ENCODE data around the gene CAMK2G.

Gene CAMK2G

DNA sequence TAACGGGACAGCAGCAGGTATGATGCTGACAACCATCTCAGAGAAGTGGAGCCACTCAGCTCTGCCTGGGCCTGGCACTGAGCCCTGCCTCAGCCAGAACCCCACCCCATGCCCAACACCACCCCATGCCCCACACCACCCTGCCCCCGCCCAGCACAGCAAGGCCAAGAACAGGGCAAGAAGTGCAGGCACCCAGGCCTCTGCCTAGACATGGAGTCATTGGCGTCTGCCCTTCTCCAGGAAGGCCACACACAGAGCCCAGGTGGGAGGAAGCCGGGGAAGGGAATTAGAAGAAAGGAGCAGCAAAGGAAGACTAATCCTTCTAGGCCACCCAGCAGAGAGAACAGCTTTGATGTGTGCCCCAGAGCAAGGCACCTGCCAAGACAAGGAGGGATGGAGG, 18.9 kb downstream of the CAMK2G start:
- H3K27ac ChIP-seq: peak overlapping the region in 1 of 2 donors; percentile 66
- TF ChIP-seq, protein P1, sequence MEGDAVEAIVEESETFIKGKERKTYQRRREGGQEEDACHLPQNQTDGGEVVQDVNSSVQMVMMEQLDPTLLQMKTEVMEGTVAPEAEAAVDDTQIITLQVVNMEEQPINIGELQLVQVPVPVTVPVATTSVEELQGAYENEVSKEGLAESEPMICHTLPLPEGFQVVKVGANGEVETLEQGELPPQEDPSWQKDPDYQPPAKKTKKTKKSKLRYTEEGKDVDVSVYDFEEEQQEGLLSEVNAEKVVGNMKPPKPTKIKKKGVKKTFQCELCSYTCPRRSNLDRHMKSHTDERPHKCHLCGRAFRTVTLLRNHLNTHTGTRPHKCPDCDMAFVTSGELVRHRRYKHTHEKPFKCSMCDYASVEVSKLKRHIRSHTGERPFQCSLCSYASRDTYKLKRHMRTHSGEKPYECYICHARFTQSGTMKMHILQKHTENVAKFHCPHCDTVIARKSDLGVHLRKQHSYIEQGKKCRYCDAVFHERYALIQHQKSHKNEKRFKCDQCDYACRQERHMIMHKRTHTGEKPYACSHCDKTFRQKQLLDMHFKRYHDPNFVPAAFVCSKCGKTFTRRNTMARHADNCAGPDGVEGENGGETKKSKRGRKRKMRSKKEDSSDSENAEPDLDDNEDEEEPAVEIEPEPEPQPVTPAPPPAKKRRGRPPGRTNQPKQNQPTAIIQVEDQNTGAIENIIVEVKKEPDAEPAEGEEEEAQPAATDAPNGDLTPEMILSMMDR (IDR thresholded peaks at IDR 0.05): no peak
- no peak for DNase-seq (ENCODE audit: low spot score)
- H3K4me3 ChIP-seq: no peak overlapping the region

DNA sequence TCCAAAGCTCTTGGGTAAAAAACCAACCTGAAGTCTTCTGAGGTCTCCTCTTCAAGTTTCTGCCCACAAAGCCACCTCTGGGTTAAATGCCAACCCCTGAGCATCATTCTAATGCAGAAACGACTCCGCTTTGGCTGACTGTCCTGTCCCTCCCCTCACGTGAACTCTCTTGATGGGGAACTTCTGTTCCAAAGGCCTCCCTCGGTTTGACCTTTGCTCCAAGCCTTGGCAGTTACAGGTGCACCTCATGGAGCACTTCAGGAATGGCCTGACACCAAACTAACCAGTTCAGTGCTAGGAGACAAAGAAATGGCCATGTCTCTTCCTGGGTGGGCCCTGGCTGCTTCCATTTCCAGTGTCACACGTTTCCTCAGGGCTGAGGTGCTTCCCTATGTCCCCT, 20.0 kb downstream of the CAMK2G start:
- Histone ChIP-seq H3K27ac (peak overlapping the region in 1 of 2 donors; percentile 66), H3K4me3 (no peak overlapping the region)
- TF ChIP-seq, protein P1 (IDR thresholded peaks at IDR 0.05): no peak
- no peak for DNase-seq (ENCODE audit: low spot score)

DNA sequence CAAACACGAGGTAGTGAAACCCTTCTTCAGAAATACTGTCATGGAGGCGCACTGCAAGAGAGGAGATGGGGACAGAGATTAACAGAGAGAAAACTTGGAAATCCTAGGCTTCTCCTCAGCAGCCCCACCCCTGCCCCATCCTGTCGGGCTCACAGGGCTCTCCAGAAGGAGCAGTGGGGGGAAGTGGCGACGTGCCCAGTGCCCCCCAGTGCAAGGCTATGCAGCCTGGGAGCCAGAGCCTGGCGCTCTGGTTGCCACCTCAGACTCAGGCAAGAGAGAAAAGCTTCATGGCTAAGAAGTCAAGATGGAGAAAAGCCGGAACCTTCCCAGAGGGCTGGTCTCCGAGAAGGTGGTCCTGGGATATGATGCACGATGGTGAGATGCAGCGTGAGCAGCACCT, 21.2 kb downstream of the CAMK2G start:
- no peak overlapping the region for H3K4me3 ChIP-seq
- DNase-seq (ENCODE audit: low spot score): no peak
- H3K27ac ChIP-seq: peak overlapping the region; percentile 90 to 91
- TF ChIP-seq, protein P1 (IDR thresholded peaks at IDR 0.05): no peak

DNA sequence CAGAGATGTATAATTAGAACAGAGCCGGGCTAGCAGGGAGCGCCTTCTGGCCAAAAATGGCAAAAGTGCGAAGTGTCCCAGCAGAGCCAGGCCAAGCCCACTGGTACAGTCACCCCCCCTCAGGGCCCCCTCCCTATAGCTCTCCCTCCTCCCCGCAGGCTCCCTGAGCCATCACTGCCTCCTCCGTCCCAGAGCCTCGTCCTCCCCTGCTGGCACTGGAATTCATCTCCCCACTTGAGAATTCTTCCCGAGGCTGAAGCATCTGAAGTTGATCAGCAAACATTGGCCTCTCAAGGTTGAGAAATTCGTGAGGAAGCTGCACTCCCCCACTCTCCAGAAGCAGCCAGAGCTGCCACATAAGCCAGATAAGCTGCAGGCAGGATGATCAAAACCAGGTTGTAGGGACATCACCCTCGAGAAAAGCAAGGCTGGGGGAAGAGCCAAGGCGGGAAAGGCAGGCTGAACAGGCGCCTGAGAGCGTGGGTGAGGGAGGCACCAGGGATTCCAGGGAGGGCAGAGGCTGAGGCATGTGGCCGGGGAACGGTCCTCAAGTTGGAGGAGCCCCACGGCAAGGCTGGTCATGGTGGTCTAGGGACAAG, 23.4 kb downstream of the CAMK2G start:
- peak overlapping the region; percentile 29 for H3K4me3 ChIP-seq
- peak; percentile 94 for DNase-seq (ENCODE audit: low spot score)
- peak overlapping the region; percentile 90 to 91 for H3K27ac ChIP-seq
- TF ChIP-seq, protein P1 (IDR thresholded peaks at IDR 0.05): no peak

DNA sequence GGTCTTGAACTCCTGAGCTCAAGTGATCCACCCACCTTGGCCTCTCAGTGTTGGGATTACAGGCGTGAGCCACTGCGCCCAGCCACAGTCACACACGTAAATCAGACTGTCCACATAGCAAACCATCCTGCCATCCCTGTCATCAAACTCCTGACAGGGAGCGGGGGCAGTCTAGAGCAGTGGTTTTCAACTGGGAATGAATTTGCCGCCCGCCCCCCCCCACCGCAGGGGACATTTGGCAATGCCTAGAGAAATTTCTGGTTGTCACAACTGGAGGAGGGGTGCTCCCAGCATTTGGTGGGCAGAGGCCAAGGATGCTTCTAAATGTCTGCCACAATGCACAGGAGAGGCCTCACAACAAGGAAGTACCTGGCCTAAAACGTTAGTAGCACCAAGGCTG, 24.1 kb downstream of the CAMK2G start:
- Histone ChIP-seq H3K4me3 (peak overlapping the region; percentile 31), H3K27ac (peak overlapping the region; percentile 90 to 91)
- no peak for DNase-seq (ENCODE audit: low spot score)
- TF ChIP-seq, protein P1 (IDR thresholded peaks at IDR 0.05): no peak

DNA sequence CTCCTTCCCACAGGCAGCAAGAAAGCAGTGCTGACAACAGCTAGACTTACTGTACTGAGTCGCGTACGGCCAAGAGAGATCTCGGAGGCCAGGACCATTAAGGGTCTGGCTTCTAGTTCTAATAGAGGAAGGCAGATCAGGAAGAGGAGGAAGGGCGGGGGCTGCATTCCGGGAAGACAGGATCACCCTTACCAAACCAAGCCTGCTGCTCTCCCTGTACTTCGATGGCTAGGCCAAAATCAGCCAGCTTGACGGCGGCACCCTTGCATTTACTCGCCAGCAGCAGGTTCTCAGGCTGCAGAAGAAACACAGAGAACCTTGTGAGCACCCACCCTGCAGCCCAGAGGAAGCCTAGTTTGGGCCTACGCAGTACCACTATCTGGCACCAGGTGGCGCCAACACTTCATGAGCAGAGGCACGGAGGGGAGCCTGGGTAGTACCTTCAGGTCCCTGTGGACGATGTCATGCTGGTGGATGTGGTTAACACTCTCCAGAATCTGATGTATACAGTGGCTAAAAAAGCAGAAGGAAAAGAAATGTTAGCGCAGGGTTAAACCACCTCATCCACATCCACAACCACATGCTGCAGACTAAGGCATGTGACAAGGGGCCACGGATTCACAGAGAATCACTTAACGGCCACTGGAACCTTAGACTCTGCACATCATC, 25.4 kb downstream of the CAMK2G start:
- TF ChIP-seq, protein P1 (IDR thresholded peaks at IDR 0.05): peak; percentile 100
- DNase-seq (ENCODE audit: low spot score): no peak
- Histone ChIP-seq H3K27ac (peak overlapping the region; percentile 90 to 91), H3K4me3 (no peak overlapping the region)

DNA sequence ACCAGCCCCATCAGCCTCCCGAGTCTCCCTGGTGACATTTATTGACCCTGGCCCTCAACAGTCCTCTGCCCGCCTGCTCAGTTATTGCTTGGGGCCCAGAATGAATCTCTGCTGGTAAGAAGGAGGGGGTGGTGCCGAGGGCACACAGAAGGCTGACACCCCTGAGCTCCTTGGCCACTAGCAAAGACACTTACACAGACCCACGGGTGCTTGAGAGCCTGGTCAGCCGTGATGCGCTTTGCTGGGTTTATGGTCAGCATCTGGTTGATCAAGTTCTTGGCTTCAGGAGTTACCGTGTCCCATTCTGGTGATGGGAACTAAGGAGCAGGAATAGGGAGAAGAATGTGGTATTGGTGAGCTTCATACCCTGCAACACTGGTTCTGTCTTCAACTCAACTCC, 27.3 kb downstream of the CAMK2G start:
- Histone ChIP-seq H3K27ac (no peak overlapping the region), H3K4me3 (no peak overlapping the region)
- TF ChIP-seq, protein P1 (IDR thresholded peaks at IDR 0.05): no peak
- no peak for DNase-seq (ENCODE audit: low spot score)

Measured in coronary artery (tissue), 2 donors.